Sigmoid colon (tissue), 7 donors: Measurements from ENCODE around the gene ARL4A. TPM values are rescaled to one million over a fixed set of nuclear protein-coding genes. Genes with fewer than 3 reads are reported as not detected.

Experiments
- DNase-seq: peaks from one replicate; pipeline ENCODE4 v3.0.0-alpha.2; 2019
- H3K27ac ChIP-seq, 4 donors: fragments of 200-600 bp; sonication (generic); one replicate each; pipeline ENCODE4 v1.5.1; 2016 to 2019; ENCODE audit warnings: mild to moderate bottlenecking in 1 of 4
- H3K27me3 ChIP-seq, 3 donors: fragments of 200-600 bp; sonication (generic); one replicate each; pipeline ENCODE4 v1.5.1; 2019; ENCODE audit warnings: mild to moderate bottlenecking in 1 of 3
- H3K36me3 ChIP-seq, 4 donors: fragments of 200-600 bp; sonication (generic); one replicate each; pipeline ENCODE4 v1.5.1; 2016 to 2019
- H3K4me1 ChIP-seq, 4 donors: fragments of 200-600 bp; sonication (generic); one replicate each; pipeline ENCODE4 v1.5.1; 2017 to 2019
- H3K4me3 ChIP-seq, 4 donors: fragments of 200-600 bp; sonication (generic); one replicate each; pipeline ENCODE4 v1.5.1; 2017 to 2019; ENCODE audit warnings: mild to moderate bottlenecking in 2 of 4, moderate library complexity in 1 of 4
- H3K9me3 ChIP-seq, 4 donors: fragments of 200-600 bp in 3 of 4; sonication (generic) in 3 of 4; one replicate each; pipeline versions ENCODE4 v1.5.1 to v1.6.1; 2013 to 2019
- EP300 ChIP-seq, 4 donors: sonication (generic); formaldehyde crosslinking; IDR thresholded peaks; one replicate each; pipeline ENCODE4 v1.6.1; 2017; ENCODE audit warnings: antibody characterized with exemption in 4 of 4
- POLR2A ChIP-seq, 2 donors: fragments of 450-650 bp; IDR thresholded peaks; one replicate each; pipeline ENCODE4 v1.6.1; 2016; ENCODE audit warnings: antibody characterized with exemption in 2 of 2, mild to moderate bottlenecking in 2 of 2, moderate library complexity in 2 of 2
- POLR2AphosphoS5 ChIP-seq, 4 donors: sonication (generic); formaldehyde crosslinking; IDR thresholded peaks; one replicate each; pipeline ENCODE4 v1.6.1; 2017; ENCODE audit warnings: antibody characterized with exemption in 4 of 4
- WGBS, 2 donors: extraction: QIAGEN DNeasy Blood & Tissue Kit; methylation state at CpG; one replicate each; pipeline ENCODE4 v1.1.7; 2013; 5-methylcytosine and 5-hydroxymethylcytosine counted together
- intact Hi-C: fragments of 100-400 bp; cut with DNase I; formaldehyde crosslinking; loops from one replicate; pipeline ENCODE4 v1.15.1; 2023
- polyA plus RNA-seq, 3 donors: library from polyadenylated mRNA; stranded (reverse); fragments of 200-250 nt; gene quantifications; one replicate each; pipeline ENCODE4 v1.2.3, GENCODE V29; 2013
- total RNA-seq, 4 donors: library from RNA; depleted of rRNA; stranded (reverse); fragments of >200 nt; gene quantifications; one replicate each; pipeline ENCODE4 v1.1.0, GENCODE V29; 2016
- TF ChIP-seq, protein P1 (sequence below), 4 experiments: fragments of 450-650 bp in 3 of 4; fragments of 200-600 bp in 1 of 4; IDR thresholded peaks; one replicate each; pipeline ENCODE4 v1.5.1; 2016 to 2019; ENCODE audit warnings: antibody characterized with exemption in 4 of 4, mild to moderate bottlenecking in 3 of 4, moderate library complexity in 2 of 4
- donor health status: healthy with polysubstance abuse.
- donor health status: Bipolar disorder and iron deficiency.
- donor health status: healthy.

ARL4A gene
- total and polyA plus RNA-seq, 7 donors, result 33.2 to 124 (median 42.8) TPM

DNA sequence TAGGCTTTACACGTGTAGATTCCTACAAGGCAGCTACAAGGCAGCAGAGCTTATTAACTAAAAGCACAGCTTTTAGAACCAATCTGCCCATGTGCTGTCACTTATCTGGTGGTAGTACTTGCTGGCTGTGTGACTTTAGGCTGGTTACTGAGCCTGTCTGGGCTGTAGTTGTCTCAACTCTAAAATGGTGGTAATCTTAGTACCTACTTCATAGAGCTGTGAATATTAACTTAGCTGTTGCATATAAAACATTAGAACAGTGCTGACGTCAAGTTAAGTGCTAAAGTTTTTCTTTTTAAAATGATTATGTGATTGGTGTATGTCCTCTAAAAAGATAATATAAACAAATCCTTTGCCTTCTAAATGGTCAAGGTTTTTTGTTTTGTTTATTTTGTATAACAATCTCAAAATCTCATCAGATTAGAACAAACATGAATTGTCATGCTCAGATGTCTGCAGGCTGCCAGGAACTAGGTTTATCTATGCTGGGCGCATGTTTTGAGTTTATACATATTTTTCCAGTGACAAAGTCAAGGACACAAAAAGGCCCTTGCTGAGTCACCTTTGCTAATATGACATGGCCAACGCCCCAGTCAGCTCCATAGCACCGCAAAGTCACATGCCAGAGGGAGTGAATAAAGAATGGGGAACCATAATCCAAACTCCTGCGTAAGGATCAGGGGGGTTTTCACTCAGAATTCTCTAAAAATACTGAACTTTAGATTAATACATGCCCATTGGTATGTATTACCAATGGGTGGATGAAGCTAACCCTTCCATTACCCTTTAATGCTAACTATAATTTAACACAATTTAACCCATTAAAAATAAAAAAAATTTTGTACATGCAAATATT is 39.8 kb upstream of the ARL4A start:
- no peak for DNase-seq
- Histone ChIP-seq H3K4me3 (no peak overlapping the region), H3K9me3 (no peaks in the 10 kb centered on the region), H3K36me3 (no peaks in the 10 kb centered on the region), H3K27me3 (no peaks in the 10 kb centered on the region), H3K27ac (no peak overlapping the region), H3K4me1 (peaks cover 0 to 6% (median 1%) of the 10 kb centered on the region in 4 donors)
- TF ChIP-seq POLR2A (IDR thresholded peaks at IDR 0.05), result no peak
- WGBS, 2 donors, result 62 to 81% methylated on average over 6 of the region's 6 CpGs
- intact Hi-C loops, result no loop called here

DNA sequence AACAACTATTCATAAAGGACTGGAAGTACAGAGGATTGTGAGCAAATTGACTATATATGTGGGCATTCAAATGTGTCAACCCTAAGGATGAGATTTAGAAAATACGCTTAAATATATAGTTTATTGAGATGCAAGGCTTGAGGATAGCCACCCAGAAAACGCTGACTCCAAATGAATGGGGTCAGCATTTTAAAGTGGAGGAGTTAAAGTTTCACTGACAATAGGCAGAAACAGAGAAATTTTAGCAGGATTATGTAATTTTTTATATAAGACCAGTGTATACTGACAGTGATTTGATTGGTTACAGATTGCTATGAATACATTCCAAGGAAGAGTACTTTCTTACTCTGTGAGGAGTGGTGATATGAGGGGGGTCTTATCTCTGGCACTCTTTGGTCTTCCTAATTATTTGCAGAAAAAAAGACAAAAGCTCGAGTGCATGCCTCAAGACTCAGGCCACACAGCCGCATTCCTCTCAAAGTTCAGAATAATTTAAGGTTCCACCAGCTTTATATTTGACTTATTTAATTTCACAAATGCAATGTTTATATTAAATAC is 38.6 kb upstream of the ARL4A start:
- no peaks in the 10 kb centered on the region for H3K36me3 ChIP-seq
- intact Hi-C loops, result no loop called here
- DNase-seq, result no peak
- no peak overlapping the region for H3K27ac ChIP-seq
- peaks cover 0 to 7% (median 0%) of the 10 kb centered on the region in 4 donors for H3K4me1 ChIP-seq
- 79 to 83% methylated on average over 4 of the region's 4 CpGs for WGBS, 2 donors
- H3K4me3 ChIP-seq, result no peak overlapping the region
- no peaks in the 10 kb centered on the region for H3K9me3 ChIP-seq
- H3K27me3 ChIP-seq, result no peaks in the 10 kb centered on the region
- TF ChIP-seq, protein P1, sequence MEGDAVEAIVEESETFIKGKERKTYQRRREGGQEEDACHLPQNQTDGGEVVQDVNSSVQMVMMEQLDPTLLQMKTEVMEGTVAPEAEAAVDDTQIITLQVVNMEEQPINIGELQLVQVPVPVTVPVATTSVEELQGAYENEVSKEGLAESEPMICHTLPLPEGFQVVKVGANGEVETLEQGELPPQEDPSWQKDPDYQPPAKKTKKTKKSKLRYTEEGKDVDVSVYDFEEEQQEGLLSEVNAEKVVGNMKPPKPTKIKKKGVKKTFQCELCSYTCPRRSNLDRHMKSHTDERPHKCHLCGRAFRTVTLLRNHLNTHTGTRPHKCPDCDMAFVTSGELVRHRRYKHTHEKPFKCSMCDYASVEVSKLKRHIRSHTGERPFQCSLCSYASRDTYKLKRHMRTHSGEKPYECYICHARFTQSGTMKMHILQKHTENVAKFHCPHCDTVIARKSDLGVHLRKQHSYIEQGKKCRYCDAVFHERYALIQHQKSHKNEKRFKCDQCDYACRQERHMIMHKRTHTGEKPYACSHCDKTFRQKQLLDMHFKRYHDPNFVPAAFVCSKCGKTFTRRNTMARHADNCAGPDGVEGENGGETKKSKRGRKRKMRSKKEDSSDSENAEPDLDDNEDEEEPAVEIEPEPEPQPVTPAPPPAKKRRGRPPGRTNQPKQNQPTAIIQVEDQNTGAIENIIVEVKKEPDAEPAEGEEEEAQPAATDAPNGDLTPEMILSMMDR (IDR thresholded peaks at IDR 0.05), result no peak
- TF ChIP-seq POLR2AphosphoS5 (IDR thresholded peaks at IDR 0.05) (no peak), EP300 (IDR thresholded peaks at IDR 0.05) (no peak), POLR2A (IDR thresholded peaks at IDR 0.05) (no peak)

- no peaks in the 10 kb centered on the region for H3K27me3 ChIP-seq
- peaks cover 0 to 7% (median 0%) of the 10 kb centered on the region in 4 donors for H3K4me1 ChIP-seq
- H3K27ac ChIP-seq, result no peak overlapping the region
- intact Hi-C loops, result no loop called here
- no peak for TF ChIP-seq EP300 (IDR thresholded peaks at IDR 0.05)
- TF ChIP-seq POLR2AphosphoS5 (IDR thresholded peaks at IDR 0.05), result no peak
- TF ChIP-seq, protein P1 (IDR thresholded peaks at IDR 0.05), result no peak
- no peak for TF ChIP-seq POLR2A (IDR thresholded peaks at IDR 0.05)
- no peak for DNase-seq
- H3K36me3 ChIP-seq, result no peaks in the 10 kb centered on the region
- no peak overlapping the region for H3K4me3 ChIP-seq
- no peaks in the 10 kb centered on the region for H3K9me3 ChIP-seq
Measured at GRCh38 chr7:12649348-12649747, 38.1 kb upstream of the ARL4A start.

DNA sequence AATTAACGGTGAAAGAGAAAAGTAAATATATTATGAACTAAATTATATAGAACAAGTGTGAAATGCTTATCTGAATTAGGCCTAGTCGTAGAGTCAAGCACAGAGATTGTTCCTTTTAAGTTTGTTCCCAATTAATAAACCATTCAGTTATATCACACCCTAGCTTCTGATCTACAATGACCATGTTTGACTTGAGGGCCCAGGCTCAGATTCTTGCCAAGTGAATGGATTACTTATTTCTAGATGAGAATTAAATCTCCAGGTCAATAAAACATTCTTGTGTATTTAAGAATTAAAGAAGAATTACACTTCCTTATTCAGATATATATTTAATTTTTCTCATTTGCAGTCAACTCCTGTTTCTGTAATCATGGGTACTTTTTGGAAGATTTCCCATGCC is 37.4 kb upstream of the ARL4A start:
- WGBS, 2 donors, result 19 to 66% methylated on average over 2 of the region's 2 CpGs
- intact Hi-C loops, result no loop called here
- H3K27me3 ChIP-seq, result no peaks in the 10 kb centered on the region
- no peak overlapping the region for H3K27ac ChIP-seq
- no peak overlapping the region for H3K4me3 ChIP-seq
- no peaks in the 10 kb centered on the region for H3K36me3 ChIP-seq
- H3K9me3 ChIP-seq, result no peaks in the 10 kb centered on the region
- TF ChIP-seq POLR2A (IDR thresholded peaks at IDR 0.05) (no peak), POLR2AphosphoS5 (IDR thresholded peaks at IDR 0.05) (no peak), EP300 (IDR thresholded peaks at IDR 0.05) (no peak)
- TF ChIP-seq, protein P1 (IDR thresholded peaks at IDR 0.05), result no peak
- H3K4me1 ChIP-seq, result peaks cover 0 to 7% (median 0%) of the 10 kb centered on the region in 4 donors
- DNase-seq, result no peak

GRCh38 chr7:12653110-12653509 is 34.3 kb upstream of the ARL4A start:
- H3K9me3 ChIP-seq, result no peaks in the 10 kb centered on the region
- no peaks in the 10 kb centered on the region for H3K36me3 ChIP-seq
- H3K27ac ChIP-seq, result no peak overlapping the region
- H3K4me3 ChIP-seq, result no peak overlapping the region
- 87 to 88% methylated on average over 3 of the region's 3 CpGs for WGBS, 2 donors
- no peaks in the 10 kb centered on the region for H3K27me3 ChIP-seq
- no peak for TF ChIP-seq POLR2AphosphoS5 (IDR thresholded peaks at IDR 0.05)
- no peak for TF ChIP-seq EP300 (IDR thresholded peaks at IDR 0.05)
- TF ChIP-seq, protein P1 (IDR thresholded peaks at IDR 0.05), result no peak
- TF ChIP-seq POLR2A (IDR thresholded peaks at IDR 0.05), result no peak
- H3K4me1 ChIP-seq, result peaks cover 0 to 5% (median 0%) of the 10 kb centered on the region in 4 donors
- intact Hi-C loops, result no loop called here
- no peak for DNase-seq
